Effector memory CD4-positive, alpha-beta T cell (primary cell): ENCODE data around the gene RGS13.
"Not testable (repeated sequence)": the region's sequence is repeated elsewhere in the genome, so short reads cannot be mapped to it uniquely, and the experiment has no call there.

Experiments
- DNase-seq, 3 donors: peaks; one replicate each; pipeline ENCODE4 v3.0.0-alpha.2; 2020
- H3K27ac ChIP-seq: 2 replicates; pipeline ENCODE4 v1.7.0; 2013; ENCODE audit warnings: mild to moderate bottlenecking, low read length, moderate library complexity; ENCODE audit not compliant: insufficient read depth, poor library complexity, severe bottlenecking
- H3K27me3 ChIP-seq: replicated peaks from 2 replicates; pipeline ENCODE4 v1.7.0; 2013; ENCODE audit warnings: mild to moderate bottlenecking, low read length; ENCODE audit not compliant: insufficient read depth, control insufficient read depth, poor library complexity, severe bottlenecking
- H3K36me3 ChIP-seq: 2 replicates; pipeline ENCODE4 v1.7.0; 2013; ENCODE audit warnings: mild to moderate bottlenecking, low read length, moderate library complexity; ENCODE audit not compliant: control insufficient read depth, insufficient read depth
- H3K4me1 ChIP-seq: 2 replicates; pipeline ENCODE4 v1.7.0; 2013; ENCODE audit warnings: low read length, mild to moderate bottlenecking; ENCODE audit not compliant: control insufficient read depth, insufficient read depth, poor library complexity, severe bottlenecking
- H3K4me3 ChIP-seq: 2 replicates; pipeline ENCODE4 v1.7.0; 2013; ENCODE audit warnings: low read length, low read depth, mild to moderate bottlenecking; ENCODE audit not compliant: insufficient read depth, poor library complexity, severe bottlenecking
- H3K9me3 ChIP-seq: 2 replicates; pipeline ENCODE4 v1.7.0; 2013; ENCODE audit warnings: mild to moderate bottlenecking, low read length, moderate library complexity; ENCODE audit not compliant: control insufficient read depth

The RGS13 gene

DNA sequence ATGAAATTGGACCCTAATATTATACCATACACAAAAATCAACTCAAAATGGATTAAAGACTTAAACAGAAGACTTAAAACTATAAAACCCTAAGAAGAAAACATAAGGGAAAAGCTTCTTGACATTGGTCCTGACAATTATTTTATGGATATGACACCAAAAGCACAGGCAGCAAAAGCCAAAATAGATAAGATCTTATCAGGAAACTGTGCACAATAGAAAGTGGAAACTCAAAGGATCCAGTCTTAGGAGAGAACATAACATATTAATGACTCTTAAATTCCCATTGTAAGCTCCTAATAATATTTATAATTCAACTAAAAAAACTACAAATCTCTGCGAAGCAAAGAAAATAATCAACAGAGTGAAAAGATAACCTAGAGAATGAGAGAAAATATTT is 39.8 kb downstream of the RGS13 start:
- no peaks in the 10 kb centered on the region for H3K27me3 ChIP-seq
- H3K9me3 ChIP-seq = no peaks in the 10 kb centered on the region
- H3K4me3 ChIP-seq = no peak overlapping the region
- H3K36me3 ChIP-seq = no peaks in the 10 kb centered on the region
- no peak overlapping the region for H3K27ac ChIP-seq
- H3K4me1 ChIP-seq = no peaks in the 10 kb centered on the region
- no peak for DNase-seq

- no peaks in the 10 kb centered on the region for H3K36me3 ChIP-seq
- H3K9me3 ChIP-seq = no peaks in the 10 kb centered on the region
- no peak overlapping the region for H3K27ac ChIP-seq
- no peaks in the 10 kb centered on the region for H3K4me1 ChIP-seq
- DNase-seq = no peak
- no peaks in the 10 kb centered on the region for H3K27me3 ChIP-seq
- no peak overlapping the region for H3K4me3 ChIP-seq
Observed at GRCh38 chr1:192678099-192678498, 42.2 kb downstream of the RGS13 start.

DNA sequence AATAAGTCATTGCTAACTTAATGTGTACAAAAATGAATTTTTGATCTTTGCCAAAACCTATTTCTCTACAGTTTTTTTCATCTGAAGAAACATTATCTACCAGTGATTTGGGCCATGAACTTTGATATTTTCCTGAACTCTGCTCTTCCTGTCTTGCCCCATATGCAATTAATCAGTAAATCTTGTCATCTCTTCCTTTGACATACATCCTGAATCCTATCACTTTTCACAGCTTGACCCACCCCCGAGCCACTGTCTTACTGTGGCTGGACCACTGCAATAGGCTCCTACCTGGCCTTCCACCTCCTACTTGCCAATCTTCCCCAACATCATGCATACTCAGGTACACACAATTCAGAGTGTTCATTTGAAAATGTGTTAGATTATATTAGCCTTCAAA is 46.4 kb downstream of the RGS13 start:
- H3K9me3 ChIP-seq = no peaks in the 10 kb centered on the region
- H3K27ac ChIP-seq = no peak overlapping the region
- H3K36me3 ChIP-seq = no peaks in the 10 kb centered on the region
- no peaks in the 10 kb centered on the region for H3K27me3 ChIP-seq
- DNase-seq = no peak
- no peak overlapping the region for H3K4me3 ChIP-seq
- no peaks in the 10 kb centered on the region for H3K4me1 ChIP-seq

- not testable (repeated sequence) for H3K4me1 ChIP-seq, H3K4me3 ChIP-seq, H3K36me3 ChIP-seq, H3K27ac ChIP-seq, H3K27me3 ChIP-seq, H3K9me3 ChIP-seq, DNase-seq
Observed at GRCh38 chr1:192683081-192683480, 47.1 kb downstream of the RGS13 start.

GRCh38 chr1:192689459-192689858 is 53.5 kb downstream of the RGS13 start:
- no peak for DNase-seq
- no peaks in the 10 kb centered on the region for H3K9me3 ChIP-seq
- no peak overlapping the region for H3K27ac ChIP-seq

DNA sequence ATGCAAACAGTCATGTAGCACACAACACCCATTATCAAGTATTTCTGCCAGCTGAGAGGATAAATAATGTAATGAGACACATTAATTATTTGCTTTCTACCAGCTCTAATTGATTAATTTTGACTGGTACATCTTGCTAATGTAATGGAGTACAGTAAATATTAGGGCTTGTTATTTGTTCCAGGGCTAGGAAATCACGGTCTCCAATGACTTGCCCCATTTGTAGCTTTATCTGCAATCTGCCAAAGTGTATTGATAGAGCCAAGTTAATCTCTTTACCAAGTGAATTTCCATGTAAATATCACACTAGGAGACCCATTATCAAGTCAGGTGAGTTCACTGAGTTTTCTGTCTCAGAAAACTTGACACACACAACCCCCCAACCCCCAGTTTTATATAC is 55.1 kb downstream of the RGS13 start:
- Histone ChIP-seq H3K4me1 (no peaks in the 10 kb centered on the region), H3K27me3 (no peaks in the 10 kb centered on the region), H3K36me3 (no peaks in the 10 kb centered on the region), H3K9me3 (no peaks in the 10 kb centered on the region), H3K4me3 (no peak overlapping the region), H3K27ac (no peak overlapping the region)
- no peak for DNase-seq

More at GRCh38 chr1:192689459-192689858, 53.5 kb downstream of the RGS13 start:
- Histone ChIP-seq H3K27me3 (no peaks in the 10 kb centered on the region), H3K4me1 (no peaks in the 10 kb centered on the region), H3K4me3 (no peak overlapping the region), H3K36me3 (no peaks in the 10 kb centered on the region)

DNA sequence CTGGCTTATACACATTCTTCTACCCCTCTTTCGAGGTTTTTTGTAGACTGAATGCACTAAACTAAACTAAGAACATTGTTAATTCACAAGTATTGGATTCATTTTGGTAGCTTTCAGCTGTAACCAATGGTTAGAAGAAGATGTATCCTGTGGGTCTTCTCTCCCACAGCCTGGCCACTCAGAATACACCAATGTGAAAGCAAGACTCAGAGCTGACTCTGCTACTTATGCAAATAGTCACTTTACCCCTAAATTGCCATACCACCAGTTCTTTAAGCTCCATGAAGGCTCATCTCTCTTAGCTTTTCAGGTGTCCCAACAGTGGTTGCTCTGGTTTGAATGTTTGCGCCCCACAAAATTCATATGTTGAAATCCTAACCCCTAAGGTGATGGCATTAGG is 60.1 kb downstream of the RGS13 start:
- Histone ChIP-seq H3K36me3 (no peaks in the 10 kb centered on the region), H3K4me3 (no peak overlapping the region), H3K9me3 (no peaks in the 10 kb centered on the region), H3K27ac (no peak overlapping the region), H3K27me3 (no peaks in the 10 kb centered on the region), H3K4me1 (no peaks in the 10 kb centered on the region)
- DNase-seq = no peak

GRCh38 chr1:192697771-192698170 is 61.8 kb downstream of the RGS13 start:
- DNase-seq = no peak
- Histone ChIP-seq H3K27ac (no peak overlapping the region), H3K9me3 (no peaks in the 10 kb centered on the region), H3K4me1 (no peaks in the 10 kb centered on the region), H3K4me3 (no peak overlapping the region), H3K36me3 (no peaks in the 10 kb centered on the region), H3K27me3 (no peaks in the 10 kb centered on the region)

GRCh38 chr1:192698731-192699130 is 62.8 kb downstream of the RGS13 start:
- Histone ChIP-seq H3K4me1 (no peaks in the 10 kb centered on the region), H3K27me3 (no peaks in the 10 kb centered on the region), H3K36me3 (no peaks in the 10 kb centered on the region), H3K27ac (no peak overlapping the region), H3K4me3 (no peak overlapping the region), H3K9me3 (no peaks in the 10 kb centered on the region)
- no peak for DNase-seq

DNA sequence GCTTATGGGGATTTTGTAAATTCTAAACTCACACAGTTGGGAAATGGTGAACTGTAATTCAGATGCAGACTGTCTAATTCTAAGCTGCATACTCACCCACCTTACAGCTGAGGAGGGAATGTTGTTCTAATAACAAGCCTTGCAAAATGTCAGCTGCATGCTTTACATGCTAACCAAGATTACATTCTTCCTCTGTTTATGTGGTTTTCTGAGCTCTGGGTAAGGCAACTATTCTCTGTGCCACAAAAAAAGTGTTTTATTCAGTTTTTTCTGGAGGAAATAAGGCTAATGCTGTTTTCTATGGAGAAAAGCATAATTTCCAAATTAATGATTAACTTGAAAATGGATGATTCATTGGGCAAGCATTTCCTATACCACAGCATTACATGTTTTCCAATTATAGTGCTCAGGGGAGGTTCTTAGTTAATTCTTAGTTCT is 64.9 kb downstream of the RGS13 start:
- no peak for DNase-seq
- Histone ChIP-seq H3K27ac (no peak overlapping the region), H3K4me1 (no peaks in the 10 kb centered on the region), H3K9me3 (no peaks in the 10 kb centered on the region), H3K36me3 (no peaks in the 10 kb centered on the region), H3K4me3 (no peak overlapping the region), H3K27me3 (no peaks in the 10 kb centered on the region)
